H1 (cell line): ENCODE data around the gene LDLRAD3. TPM values are rescaled to one million over a fixed set of nuclear protein-coding genes. Genes with fewer than 3 reads are reported as not detected.
A peak's percentile ranks its signal among the peaks of the same experiment; 100 is the strongest.

Experiments used
- CTCF ChIA-PET: fragments of 300-600 bp; sonication (Branson Sonifier 250); formaldehyde crosslinking; loops from one replicate; lab custom pipeline; 2021; ENCODE audit not compliant: partially characterized antibody; lab: Charles Lee
- POLR2A ChIA-PET: fragments of 300-600 bp; sonication (Branson Sonifier 250); formaldehyde crosslinking; loops from one replicate; lab custom pipeline; 2021; ENCODE audit warnings: inconsistent platforms; ENCODE audit not compliant: partially characterized antibody; lab: Charles Lee
- DNase-seq, 2 experiments: peaks; one replicate each; pipeline versions ENCODE4 v3.0.0 to v3.0.0-alpha.2; 2010 to 2022; ENCODE audit warnings: low spot score in 2 of 2, low read depth in 1 of 2, mixed read lengths in 1 of 2
- FAIRE-seq: peaks from 2 replicates; lab custom pipeline; 2011; peaks lifted over from hg19 to GRCh38; lab: Jason Lieb, UNC
- H2AFZ ChIP-seq: 2 replicates; pipeline ENCODE4 v1.8.1; 2012; ENCODE audit warnings: low read length, inconsistent platforms
- H2AK5ac ChIP-seq: 2 replicates; pipeline ENCODE4 v1.6.1; 2013; ENCODE audit warnings: low read depth, low read length
- H2BK120ac ChIP-seq: replicated peaks from 2 replicates; pipeline ENCODE3; 2013; ENCODE audit warnings: low read depth, low read length, inconsistent platforms
- H2BK12ac ChIP-seq: 2 replicates; pipeline ENCODE4 v1.6.1; 2013; ENCODE audit warnings: low read depth, low read length
- H2BK15ac ChIP-seq: 2 replicates; pipeline ENCODE4 v1.6.1; 2013; ENCODE audit warnings: low read length
- H2BK20ac ChIP-seq: 2 replicates; pipeline ENCODE4 v1.6.1; 2013; ENCODE audit warnings: low read length
- H2BK5ac ChIP-seq: 2 replicates; pipeline ENCODE4 v1.6.1; 2013; ENCODE audit warnings: low read depth, low read length
- H3K14ac ChIP-seq: 2 replicates; pipeline ENCODE4 v1.6.1; 2013; ENCODE audit warnings: inconsistent platforms; ENCODE audit not compliant: insufficient read length
- H3K18ac ChIP-seq: 2 replicates; pipeline ENCODE4 v1.6.1; 2013; ENCODE audit warnings: low read length; ENCODE audit errors: extremely low read depth
- H3K23ac ChIP-seq: 2 replicates; pipeline ENCODE4 v1.6.1; 2013; ENCODE audit warnings: inconsistent platforms; ENCODE audit not compliant: insufficient read length
- H3K23me2 ChIP-seq: 2 replicates; pipeline ENCODE4 v1.6.1; 2013; ENCODE audit warnings: low read depth, low read length
- H3K27ac ChIP-seq: 2 replicates; pipeline ENCODE4 v1.6.1; 2011; ENCODE audit warnings: low read depth, low read length, inconsistent platforms
- H3K27me3 ChIP-seq, 4 experiments: replicated peaks in 1 of 4; 1 replicate in 1 of 4; 2 replicates in 3 of 4; pipeline versions ENCODE4 v1.6.1 to v1.8.1; 2011 to 2013; ENCODE audit warnings: low read length in 3 of 4, mild to moderate bottlenecking in 3 of 4, inconsistent platforms in 2 of 4, mixed read lengths in 2 of 4, moderate library complexity in 1 of 4; ENCODE audit not compliant: control insufficient read depth in 3 of 4, insufficient read depth in 3 of 4; ENCODE audit errors: extremely low read depth in 1 of 4
- H3K36me3 ChIP-seq, 4 experiments: 2 replicates each; pipeline versions ENCODE4 v1.6.1 to v1.8.1; 2011 to 2013; ENCODE audit warnings: mild to moderate bottlenecking in 4 of 4, low read length in 3 of 4, moderate library complexity in 2 of 4, control low read depth in 1 of 4, inconsistent platforms in 1 of 4; ENCODE audit not compliant: insufficient read depth in 4 of 4, control insufficient read depth in 2 of 4
- H3K4ac ChIP-seq: replicated peaks from 2 replicates; pipeline ENCODE3; 2013; ENCODE audit warnings: low read length, low read depth, mixed read lengths, inconsistent platforms; ENCODE audit not compliant: insufficient read length
- H3K4me1 ChIP-seq, 4 experiments: replicated peaks in 1 of 4; 1 replicate in 1 of 4; 2 replicates in 3 of 4; pipeline versions ENCODE4 v1.6.1 to v1.8.1; 2011 to 2013; ENCODE audit warnings: low read length in 3 of 4, inconsistent platforms in 2 of 4, mixed read lengths in 1 of 4; ENCODE audit not compliant: insufficient read depth in 4 of 4, control insufficient read depth in 3 of 4
- H3K4me2 ChIP-seq, 2 experiments: 2 replicates each; pipeline versions ENCODE4 v1.6.1 to v1.8.1; 2011 to 2013; ENCODE audit warnings: low read depth in 2 of 2, low read length in 2 of 2, control low read depth in 1 of 2, inconsistent platforms in 1 of 2, mild to moderate bottlenecking in 1 of 2; ENCODE audit not compliant: insufficient read depth in 1 of 2
- H3K4me3 ChIP-seq, 4 experiments: fragments of 200-600, 300-600 bp in 1 of 4; sonication (generic), shearing (Covaris generic), sonication (Bioruptor Twin) in 1 of 4; 2 replicates each; pipeline versions ENCODE4 v1.5.1 to v1.8.1; 2011 to 2016; ENCODE audit warnings: low read length in 4 of 4, low read depth in 3 of 4, control low read depth in 2 of 4, inconsistent platforms in 2 of 4, mild to moderate bottlenecking in 2 of 4, mixed read lengths in 1 of 4, moderate library complexity in 1 of 4; ENCODE audit not compliant: insufficient read depth in 2 of 4; ENCODE audit errors: extremely low read depth in 1 of 4
- H3K56ac ChIP-seq: replicated peaks from 2 replicates; pipeline ENCODE3; 2013; ENCODE audit warnings: low read depth, mild to moderate bottlenecking, mixed read lengths, low read length, inconsistent platforms; ENCODE audit not compliant: insufficient read length
- H3K79me1 ChIP-seq: 2 replicates; pipeline ENCODE4 v1.6.1; 2013; ENCODE audit warnings: low read depth, low read length, control low read depth
- H3K79me2 ChIP-seq, 2 experiments: 2 replicates each; pipeline versions ENCODE4 v1.6.1 to v1.8.1; 2012 to 2013; ENCODE audit warnings: low read length in 2 of 2, mild to moderate bottlenecking in 2 of 2, inconsistent platforms in 1 of 2; ENCODE audit not compliant: insufficient read depth in 2 of 2, control insufficient read depth in 1 of 2
- H3K9ac ChIP-seq, 4 experiments: replicated peaks in 1 of 4; 1 replicate in 1 of 4; 2 replicates in 3 of 4; pipeline versions ENCODE4 v1.6.1 to v1.8.1; 2011 to 2013; ENCODE audit warnings: low read depth in 3 of 4, low read length in 3 of 4, control low read depth in 2 of 4, mild to moderate bottlenecking in 2 of 4, moderate library complexity in 2 of 4, inconsistent platforms in 1 of 4; ENCODE audit errors: extremely low read depth in 1 of 4
- H3K9me3 ChIP-seq, 2 experiments: 2 replicates each; pipeline versions ENCODE4 v1.6.1 to v1.8.1; 2012 to 2013; ENCODE audit warnings: mild to moderate bottlenecking in 2 of 2, moderate library complexity in 2 of 2, control low read depth in 1 of 2, inconsistent platforms in 1 of 2, low read depth in 1 of 2, low read length in 1 of 2, mixed read lengths in 1 of 2; ENCODE audit not compliant: insufficient read depth in 2 of 2
- H4K20me1 ChIP-seq, 2 experiments: replicated peaks in 1 of 2; 2 replicates each; pipeline versions ENCODE3 to v1.8.1; 2011 to 2013; ENCODE audit warnings: inconsistent platforms in 2 of 2, low read length in 2 of 2, mild to moderate bottlenecking in 1 of 2; ENCODE audit not compliant: insufficient read depth in 2 of 2, control insufficient read depth in 1 of 2
- H4K5ac ChIP-seq: 2 replicates; pipeline ENCODE4 v1.6.1; 2013; ENCODE audit warnings: low read length, low read depth, mixed read lengths, inconsistent platforms; ENCODE audit not compliant: insufficient read length
- H4K8ac ChIP-seq: 2 replicates; pipeline ENCODE4 v1.8.0; 2013; ENCODE audit warnings: mild to moderate bottlenecking, moderate library complexity, low read length, inconsistent platforms; ENCODE audit not compliant: insufficient read depth; ENCODE audit errors: extremely low read depth
- H4K91ac ChIP-seq: replicated peaks from 2 replicates; pipeline ENCODE3; 2013; ENCODE audit warnings: low read length, mixed read lengths, inconsistent platforms; ENCODE audit not compliant: insufficient read length
- JUN ChIP-seq: IDR thresholded peaks from 2 replicates; pipeline ENCODE4 v1.6.1; 2011; ENCODE audit warnings: low read depth, mild to moderate bottlenecking, improper control_type of control experiment, low read length
- RAD21 ChIP-seq, 2 experiments: IDR thresholded peaks in 1 of 2; conservative IDR thresholded peaks in 1 of 2; 2 replicates each; pipeline ENCODE4 v1.6.1; 2011; ENCODE audit warnings: low read depth in 2 of 2, low read length in 2 of 2, improper control_type of control experiment in 1 of 2, inconsistent platforms in 1 of 2, mild to moderate bottlenecking in 1 of 2, moderate library complexity in 1 of 2
- TCF12 ChIP-seq: IDR thresholded peaks from 2 replicates; pipeline ENCODE4 v1.6.1; 2011; ENCODE audit warnings: low read depth, mild to moderate bottlenecking, low read length
- WGBS, 2 experiments: shearing (Covaris generic) in 1 of 2; methylation state at CpG; one replicate each; pipeline versions ENCODE4 v1.1.6 to v1.1.7; 2013 to 2015; ENCODE audit warnings: low lambda C conversion rate in 2 of 2, mixed read lengths in 2 of 2, inconsistent platforms in 1 of 2, low coverage in 1 of 2, missing lambda C conversion rate in 1 of 2; ENCODE audit not compliant: insufficient replicate concordance in 2 of 2, insufficient coverage in 1 of 2, insufficient read length in 1 of 2; ENCODE audit errors: extremely low coverage in 1 of 2, missing lambda C conversion rate in 1 of 2; 5-methylcytosine and 5-hydroxymethylcytosine counted together
- polyA plus RNA-seq, 7 experiments: library from polyadenylated mRNA; depleted of rRNA in 3 of 7; stranded (reverse) in 5 of 7; unstranded in 2 of 7; fragments of >200 nt in 5 of 7; fragments of 200-250 nt in 2 of 7; gene quantifications; 1 replicate in 5 of 7; 2 replicates in 1 of 7; 4 replicates in 1 of 7; pipeline versions ENCODE4 v1.2.1 to v1.2.3, GENCODE V29; 2011 to 2013; ENCODE audit warnings: missing spikeins in 2 of 7, mixed read lengths in 2 of 7
- total RNA-seq: library from RNA; stranded (reverse); fragmentation: NEBNext Ultra II Directional; extraction: Animal tissue kit (Norgen Biotek cat#: 25700); gene quantifications from 2 replicates; pipeline ENCODE4 v1.2.1, GENCODE V29; 2021
- TF ChIP-seq, protein P1 (sequence below), 3 experiments: IDR thresholded peaks; 1 replicate in 2 of 3; 2 replicates in 1 of 3; pipeline versions ENCODE4 v1.5.1 to v1.6.1; 2011; ENCODE audit warnings: low read length in 3 of 3, mild to moderate bottlenecking in 3 of 3, inconsistent platforms in 2 of 3, low read depth in 1 of 3, moderate library complexity in 1 of 3; ENCODE audit not compliant: insufficient read depth in 1 of 3; ENCODE audit errors: control extremely low read depth in 1 of 3

LDLRAD3 gene
- total and polyA plus RNA-seq, 2 of the 8 experiments (the other 6 are each of a cell fraction or from before 2014, with no cell fraction given): 18.6 to 22.8 TPM

DNA sequence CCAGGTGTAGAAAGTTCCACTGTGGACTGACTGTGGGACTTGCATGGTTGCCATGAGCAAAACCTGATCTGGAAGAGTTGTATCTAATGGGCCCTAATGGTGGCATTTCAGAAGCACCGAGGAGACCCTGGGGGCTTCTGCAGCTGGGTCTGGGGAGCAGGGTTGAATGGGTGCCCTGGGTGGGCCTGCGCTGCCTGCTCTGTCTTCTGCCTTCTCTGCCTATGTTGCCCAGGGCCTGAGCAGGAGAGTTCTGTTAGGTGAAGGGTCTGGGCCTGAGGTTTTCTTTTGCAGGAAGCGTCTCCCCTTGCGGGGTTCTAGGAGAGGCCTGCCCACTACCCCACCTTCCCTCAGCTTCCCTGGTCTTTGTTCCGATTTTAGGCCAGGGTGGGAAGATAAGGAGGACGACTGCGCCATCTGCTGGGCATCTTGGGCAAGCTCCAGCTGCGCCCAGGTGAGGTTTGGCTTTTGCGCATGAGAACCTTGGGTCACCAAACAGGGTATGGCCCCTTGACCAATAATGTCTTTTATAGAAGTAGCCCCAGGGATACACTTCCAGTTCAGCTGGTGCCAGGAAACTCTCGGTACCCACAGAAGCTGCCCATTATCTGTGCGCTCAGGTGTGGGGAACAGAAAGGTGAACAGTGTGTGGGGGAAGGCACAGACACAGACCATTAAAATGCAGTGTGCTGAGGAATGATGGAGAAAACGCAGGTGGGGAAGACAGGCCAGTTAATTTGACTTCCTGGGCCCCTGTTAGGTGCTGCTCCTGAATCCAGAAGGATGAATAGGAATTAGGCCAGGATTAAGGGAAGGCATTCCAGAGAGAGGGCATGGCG lies 322.1 kb downstream of the LDLRAD3 start:
- peak; percentile 6; the same call in 1 of the 2 replicates for TF ChIP-seq TCF12
- TF ChIP-seq, protein P1, sequence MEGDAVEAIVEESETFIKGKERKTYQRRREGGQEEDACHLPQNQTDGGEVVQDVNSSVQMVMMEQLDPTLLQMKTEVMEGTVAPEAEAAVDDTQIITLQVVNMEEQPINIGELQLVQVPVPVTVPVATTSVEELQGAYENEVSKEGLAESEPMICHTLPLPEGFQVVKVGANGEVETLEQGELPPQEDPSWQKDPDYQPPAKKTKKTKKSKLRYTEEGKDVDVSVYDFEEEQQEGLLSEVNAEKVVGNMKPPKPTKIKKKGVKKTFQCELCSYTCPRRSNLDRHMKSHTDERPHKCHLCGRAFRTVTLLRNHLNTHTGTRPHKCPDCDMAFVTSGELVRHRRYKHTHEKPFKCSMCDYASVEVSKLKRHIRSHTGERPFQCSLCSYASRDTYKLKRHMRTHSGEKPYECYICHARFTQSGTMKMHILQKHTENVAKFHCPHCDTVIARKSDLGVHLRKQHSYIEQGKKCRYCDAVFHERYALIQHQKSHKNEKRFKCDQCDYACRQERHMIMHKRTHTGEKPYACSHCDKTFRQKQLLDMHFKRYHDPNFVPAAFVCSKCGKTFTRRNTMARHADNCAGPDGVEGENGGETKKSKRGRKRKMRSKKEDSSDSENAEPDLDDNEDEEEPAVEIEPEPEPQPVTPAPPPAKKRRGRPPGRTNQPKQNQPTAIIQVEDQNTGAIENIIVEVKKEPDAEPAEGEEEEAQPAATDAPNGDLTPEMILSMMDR (IDR thresholded peaks at IDR 0.05; ENCODE audit: control extremely low read depth in 1 of 3, insufficient read depth in 1 of 3, low read depth in 1 of 3, low read length in 3 of 3): peak; percentile 92 to 95 (median 94)
- no peak for TF ChIP-seq JUN
- peak; percentile 96 to 97 for TF ChIP-seq RAD21 (IDR thresholded peaks at IDR 0.05 in 1 of 2, conservative IDR thresholded peaks at IDR 0.05 in 1 of 2; ENCODE audit: low read depth in 2 of 2, low read length in 2 of 2)
- Histone ChIP-seq H2BK12ac (0 out of 2 replicates have a peak overlapping the region, but pooled peaks have one; percentile 46), H2AFZ (peak overlapping the region; percentile 79), H3K79me2 (no peaks in the 10 kb centered on the region), H3K27me3 (0 out of 7 replicates have a peak, but pooled peaks cover 0 to 2% (median 0%) of the 10 kb centered on the region in 4 experiments), H2BK20ac (no peak overlapping the region), H3K4ac (no peak overlapping the region), H4K8ac (no peak overlapping the region; the same call in 1 of the 2 replicates), H3K9ac (no peak overlapping the region), H3K23me2 (no peaks in the 10 kb centered on the region), H3K56ac (no peak overlapping the region), H2AK5ac (no peak overlapping the region), H3K9me3 (no peaks in the 10 kb centered on the region), H4K20me1 (no peaks in the 10 kb centered on the region), H4K5ac (no peak overlapping the region), H3K36me3 (no peaks in the 10 kb centered on the region), H3K4me3 (no peak overlapping the region), H3K4me2 (no peak overlapping the region), H3K79me1 (no peaks in the 10 kb centered on the region), H3K18ac (peak overlapping the region; percentile 36), H2BK15ac (no peak overlapping the region), H3K4me1 (peaks cover 0 to 1% (median 0%) of the 10 kb centered on the region in 4 experiments; a peak in 1 of 7 replicates), H4K91ac (peak overlapping the region; percentile 63), H3K27ac (no peak overlapping the region), H3K14ac (no peak overlapping the region), H2BK5ac (no peak overlapping the region), H3K23ac (no peak overlapping the region), H2BK120ac (no peak overlapping the region)
- FAIRE-seq (peak; percentile 93), DNase-seq (peak; percentile 69 to 88)
- CTCF ChIA-PET: interaction anchor here (0.7 to 6.5 kb wide), 54 partner anchors 8 to 779 kb away, joined by 3 to 53 read pairs (median 4); no protein-coding TSS in a partner anchor
- POLR2A ChIA-PET: no interaction called here
- 39% methylated on average over 10 of the region's 13 CpGs; no CpG with 5 or more reads in 1 of the 2 experiments for WGBS, 2 experiments
